Neutrophil (primary cell): ENCODE measurements around the gene GATA5.

Experiments used
- H3K27ac ChIP-seq: fragments of 200-600 bp; sonication (generic); 2 replicates; pipeline ENCODE4 v1.5.1; 2016; ENCODE audit warnings: mild to moderate bottlenecking, moderate library complexity
- H3K27me3 ChIP-seq: fragments of 200-600 bp; sonication (generic); 2 replicates; pipeline ENCODE4 v1.6.0; 2016; ENCODE audit warnings: mild to moderate bottlenecking
- H3K36me3 ChIP-seq: fragments of 200-600 bp; sonication (generic); 2 replicates; pipeline ENCODE4 v1.5.1; 2017
- H3K4me1 ChIP-seq, 2 experiments: fragments of 200-600 bp in 1 of 2; sonication (generic) in 1 of 2; 1 replicate in 1 of 2; 2 replicates in 1 of 2; pipeline versions ENCODE4 v1.5.1 to v1.6.1; 2013 to 2016; ENCODE audit warnings: low read depth in 1 of 2, low read length in 1 of 2, mild to moderate bottlenecking in 1 of 2, moderate library complexity in 1 of 2; ENCODE audit not compliant: control insufficient read depth in 1 of 2, insufficient read depth in 1 of 2
- H3K4me3 ChIP-seq, 2 experiments: fragments of 200-600 bp in 1 of 2; sonication (generic) in 1 of 2; 1 replicate in 1 of 2; 2 replicates in 1 of 2; pipeline ENCODE4 v1.5.1; 2013 to 2016; ENCODE audit warnings: low read depth in 1 of 2, low read length in 1 of 2, mild to moderate bottlenecking in 1 of 2, moderate library complexity in 1 of 2
- H3K9me3 ChIP-seq: fragments of 200-600 bp; sonication (generic); 2 replicates; pipeline ENCODE4 v1.5.1; 2016
- CTCF ChIP-seq: fragments of 200-600 bp; sonication (generic); IDR thresholded peaks from 2 replicates; pipeline ENCODE4 v1.5.1; 2016; ENCODE audit warnings: antibody characterized with exemption

GATA5 gene

GRCh38 chr20:62475772-62476055, at the start of gene GATA5:
TSS of gene GATA5 (minus strand) at chr20:62475995. CDS start at chr20:62475521, 474 bp downstream.
- peaks cover 99% of the 10 kb centered on the region for H3K27me3 ChIP-seq
- peaks cover 0 to 4% of the 10 kb centered on the region in 2 experiments for H3K4me1 ChIP-seq
- H3K36me3 ChIP-seq: no peaks in the 10 kb centered on the region
- no peaks in the 10 kb centered on the region for H3K9me3 ChIP-seq
- no peak within 1 kb of the TSS for H3K27ac ChIP-seq
- no peak for TF ChIP-seq CTCF
- no peak within 1 kb of the TSS for H3K4me3 ChIP-seq

- Histone ChIP-seq H3K27ac (no peak overlapping the region), H3K4me1 (no peaks in the 10 kb centered on the region), H3K27me3 (peaks cover 48% of the 10 kb centered on the region), H3K4me3 (no peak overlapping the region), H3K36me3 (no peaks in the 10 kb centered on the region), H3K9me3 (no peaks in the 10 kb centered on the region)
- no peak for TF ChIP-seq CTCF
Observed at GRCh38 chr20:62525014-62525413, 49.2 kb upstream of the GATA5 start.

- H3K4me1 ChIP-seq: no peaks in the 10 kb centered on the region
- no peaks in the 10 kb centered on the region for H3K36me3 ChIP-seq
- TF ChIP-seq CTCF: no peak
- no peaks in the 10 kb centered on the region for H3K9me3 ChIP-seq
- H3K27me3 ChIP-seq: peaks cover 48% of the 10 kb centered on the region
- no peak overlapping the region for H3K4me3 ChIP-seq
- no peak overlapping the region for H3K27ac ChIP-seq
Observed at GRCh38 chr20:62524505-62524911, 48.7 kb upstream of the GATA5 start.

GRCh38 chr20:62523473-62524203, 47.8 kb upstream of the GATA5 start:
- H3K9me3 ChIP-seq: no peaks in the 10 kb centered on the region
- H3K4me3 ChIP-seq: no peak overlapping the region
- no peaks in the 10 kb centered on the region for H3K4me1 ChIP-seq
- no peak overlapping the region for H3K27ac ChIP-seq
- TF ChIP-seq CTCF: no peak
- H3K27me3 ChIP-seq: peaks cover 48% of the 10 kb centered on the region
- H3K36me3 ChIP-seq: no peaks in the 10 kb centered on the region

- Histone ChIP-seq H3K4me1 (no peaks in the 10 kb centered on the region), H3K36me3 (no peaks in the 10 kb centered on the region), H3K4me3 (no peak overlapping the region), H3K27me3 (peaks cover 48% of the 10 kb centered on the region), H3K27ac (no peak overlapping the region), H3K9me3 (no peaks in the 10 kb centered on the region)
- no peak for TF ChIP-seq CTCF
Observed at GRCh38 chr20:62522748-62523396, 47.1 kb upstream of the GATA5 start.
